HepG2 (cell line): ENCODE measurements around the gene PROC. TPM values are rescaled to one million over a fixed set of nuclear protein-coding genes. Genes with fewer than 3 reads are reported as not detected.

Source experiments
- BCL3 ChIP-seq: sonication (generic); formaldehyde crosslinking; IDR thresholded peaks from 2 replicates; pipeline ENCODE4 v1.5.1; 2020; ENCODE audit warnings: mild to moderate bottlenecking, missing genetic modification reagents, moderate library complexity
- ETS1 ChIP-seq: sonication (generic); formaldehyde crosslinking; IDR thresholded peaks from 2 replicates; pipeline ENCODE4 v1.4.0; 2020; ENCODE audit warnings: missing genetic modification reagents
- NR1H2 ChIP-seq: sonication (generic); formaldehyde crosslinking; IDR thresholded peaks from 2 replicates; pipeline ENCODE4 v1.8.1; 2022; ENCODE audit warnings: low read depth, missing genetic modification reagents, borderline replicate concordance
- PHF21A ChIP-seq: sonication (generic); formaldehyde crosslinking; IDR thresholded peaks from 2 replicates; pipeline ENCODE4 v1.5.0; 2020; ENCODE audit warnings: mild to moderate bottlenecking, missing genetic modification reagents
- SIN3A ChIP-seq: IDR thresholded peaks from 2 replicates; pipeline ENCODE4 v1.6.1; 2011; ENCODE audit warnings: low read depth, mild to moderate bottlenecking, control low read depth, low read length, borderline replicate concordance
- SIX1 ChIP-seq: sonication (generic); formaldehyde crosslinking; IDR thresholded peaks from 2 replicates; pipeline ENCODE4 v1.4.0; 2020; ENCODE audit warnings: missing genetic modification reagents, borderline replicate concordance
- TFAP4 ChIP-seq: sonication (generic); IDR thresholded peaks from 2 replicates; pipeline ENCODE4 v1.6.1; 2016; ENCODE audit warnings: low read depth, borderline replicate concordance
- TRAFD1 ChIP-seq: sonication (generic); formaldehyde crosslinking; IDR thresholded peaks from 2 replicates; pipeline ENCODE4 v1.5.1; 2020; ENCODE audit warnings: missing genetic modification reagents, mild to moderate bottlenecking, borderline replicate concordance
- ZBED4 ChIP-seq: sonication (generic); formaldehyde crosslinking; IDR thresholded peaks from 2 replicates; pipeline ENCODE4 v1.4.0; 2020; ENCODE audit warnings: missing genetic modification reagents, borderline replicate concordance
- ZFP36L1 ChIP-seq: sonication (generic); formaldehyde crosslinking; IDR thresholded peaks from 2 replicates; pipeline ENCODE4 v1.8.0; 2022; ENCODE audit warnings: mild to moderate bottlenecking, missing genetic modification reagents, moderate library complexity
- ZGPAT ChIP-seq: IDR thresholded peaks from 2 replicates; pipeline ENCODE4 v1.6.1; 2016; ENCODE audit warnings: mild to moderate bottlenecking
- ZNF136 ChIP-seq: sonication (generic); formaldehyde crosslinking; IDR thresholded peaks from 2 replicates; pipeline ENCODE4 v1.8.1; 2022; ENCODE audit warnings: low read depth, mild to moderate bottlenecking, moderate library complexity, missing genetic modification reagents
- ZNF558 ChIP-seq: sonication (generic); formaldehyde crosslinking; IDR thresholded peaks from 2 replicates; pipeline ENCODE4 v1.9.0; 2022; ENCODE audit warnings: mild to moderate bottlenecking, missing genetic modification reagents, borderline replicate concordance
- ZNF639 ChIP-seq: conservative IDR thresholded peaks from 2 replicates; pipeline ENCODE4 v1.6.1; 2018; ENCODE audit warnings: missing genetic modification reagents
- ZNF724P ChIP-seq: sonication (generic); formaldehyde crosslinking; IDR thresholded peaks from 2 replicates; pipeline ENCODE4 v1.8.0; 2022; ENCODE audit warnings: missing genetic modification reagents, borderline replicate concordance
- polyA plus RNA-seq, 8 experiments: library from polyadenylated mRNA; depleted of rRNA in 3 of 8; stranded (reverse) in 7 of 8; unstranded in 1 of 8; fragments of >200 nt; fragmentation: Illumina TruSeq in 4 of 8; extraction: Trizol in 4 of 8; gene quantifications; 2 replicates each; pipeline versions ENCODE4 v1.2.1 to v1.2.3, GENCODE V29; 2011 to 2016; ENCODE audit warnings: low read depth in 4 of 8, missing spikeins in 1 of 8, mixed read lengths in 1 of 8; ENCODE audit not compliant: insufficient read depth in 1 of 8
- total RNA-seq, 5 experiments: library from RNA; depleted of rRNA; stranded (reverse); fragments of >200 nt; fragmentation: Illumina TruSeq; extraction: Trizol; gene quantifications; 2 replicates each; pipeline ENCODE4 v1.2.3, GENCODE V29; 2016; ENCODE audit warnings: low read depth in 1 of 5

The PROC gene
- total and polyA plus RNA-seq, 2 of the 13 experiments (the other 11 are each of a cell fraction or from before 2014, with no cell fraction given): 134 to 185 TPM

- no peak for TF ChIP-seq TRAFD1 (CRISPR knock-in tag)
- no peak for TF ChIP-seq ZNF639
- TF ChIP-seq ETS1 (CRISPR knock-in tag): no peak
- no peak for TF ChIP-seq ZNF724P (CRISPR knock-in tag)
- TF ChIP-seq TFAP4: no peak
- no peak for TF ChIP-seq PHF21A (CRISPR knock-in tag)
- TF ChIP-seq NR1H2 (CRISPR knock-in tag): no peak
- no peak for TF ChIP-seq SIN3A
- no peak for TF ChIP-seq ZFP36L1 (CRISPR knock-in tag)
- no peak for TF ChIP-seq ZNF558 (CRISPR knock-in tag)
- TF ChIP-seq ZGPAT (CRISPR knock-in tag): no peak; the same call in 1 of the 2 replicates
- TF ChIP-seq ZBED4 (CRISPR knock-in tag): no peak
- no peak for TF ChIP-seq SIX1
- no peak for TF ChIP-seq ZNF136 (CRISPR knock-in tag)
- TF ChIP-seq BCL3 (CRISPR knock-in tag): no peak
Observed at GRCh38 chr2:127415593-127416505, 2.4 kb upstream of the PROC start (continued).
